ENCODE results near the gene PBXIP1. TPM values are rescaled to one million over a fixed set of nuclear protein-coding genes. Genes with fewer than 3 reads are reported as not detected.

The PBXIP1 gene
- total and polyA plus RNA-seq, 10 of the 15 experiments (the other 5 are each of a cell fraction or from before 2014, with no cell fraction given), result 0.63 to 25.6 (median 15.4) TPM

GRCh38 chr1:154937085-154937987 is 18.6 kb downstream of the PBXIP1 start (continued):
- TF ChIP-seq CUX1 (IDR thresholded peaks at IDR 0.05; ENCODE audit: insufficient replicate concordance, low read depth, low read length), result peak; percentile 51
- TF ChIP-seq TCF7 (IDR thresholded peaks at IDR 0.05; ENCODE audit: borderline replicate concordance), result no peak
- no peak for TF ChIP-seq RCOR1 (conservative IDR thresholded peaks at IDR 0.05; ENCODE audit: low read depth, low read length)
- no peak for TF ChIP-seq ZBTB11 (CRISPR knock-in tag; IDR thresholded peaks at IDR 0.05)
- no peak for TF ChIP-seq ESRRA (IDR thresholded peaks at IDR 0.05; ENCODE audit: low read length)
- TF ChIP-seq YY1 (IDR thresholded peaks at IDR 0.05; ENCODE audit: low read depth, low read length), result no peak
- peak; percentile 14; the same call in 1 of the 2 replicates for TF ChIP-seq JUNB (IDR thresholded peaks at IDR 0.05)
- no peak for TF ChIP-seq SMC3 (IDR thresholded peaks at IDR 0.05; ENCODE audit: borderline replicate concordance, low read length)
- TF ChIP-seq IRF4 (IDR thresholded peaks at IDR 0.05; ENCODE audit: low read depth, low read length), result 0 out of 2 replicates have a peak, but pooled peaks have one; percentile 42
- TF ChIP-seq SMAD1 (IDR thresholded peaks at IDR 0.05; ENCODE audit: low read depth, partially characterized antibody), result peak; percentile 83
- peak; percentile 67; the same call in 1 of the 2 replicates for TF ChIP-seq ZNF384 (IDR thresholded peaks at IDR 0.05; ENCODE audit: borderline replicate concordance, low read depth, low read length)
- no peak for TF ChIP-seq KDM1A (IDR thresholded peaks at IDR 0.05; ENCODE audit: borderline replicate concordance)
- no peak for TF ChIP-seq NR2C1 (IDR thresholded peaks at IDR 0.05)
- TF ChIP-seq POU2F2 (IDR thresholded peaks at IDR 0.05; ENCODE audit: borderline replicate concordance, low read depth, low read length), result no peak; the same call in 2 of the 3 replicates
- TF ChIP-seq GATAD2B (conservative IDR thresholded peaks at IDR 0.05; ENCODE audit: low read depth), result no peak
- TF ChIP-seq MAX (IDR thresholded peaks at IDR 0.05; ENCODE audit: low read depth, low read length), result no peak; the same call in 1 of the 2 replicates
- TF ChIP-seq RBBP5 (conservative IDR thresholded peaks at IDR 0.05), result no peak
- TF ChIP-seq ATF7 (IDR thresholded peaks at IDR 0.05; ENCODE audit: low read depth), result peak; percentile 100
- TF ChIP-seq JUND (IDR thresholded peaks at IDR 0.05; ENCODE audit: low read depth, low read length), result peak; percentile 98
- TF ChIP-seq BMI1 (IDR thresholded peaks at IDR 0.05; ENCODE audit: borderline replicate concordance), result no peak
- no peak for TF ChIP-seq NR2C2 (IDR thresholded peaks at IDR 0.05; ENCODE audit: borderline replicate concordance, control insufficient read depth, insufficient read length, low read depth)
